ENCODE measurements around the gene ACTRT2.

Gene ACTRT2

GRCh38 chr1:3052501-3052900, 31.2 kb downstream of the ACTRT2 start:
- TF ChIP-seq TSHZ2 (CRISPR knock-in tag; IDR thresholded peaks at IDR 0.05): no peak
- no peak for TF ChIP-seq PPARA (CRISPR knock-in tag; IDR thresholded peaks at IDR 0.05; ENCODE audit: borderline replicate concordance)

GRCh38 chr1:3053366-3053980, 32.2 kb downstream of the ACTRT2 start:
- TF ChIP-seq, protein P1, sequence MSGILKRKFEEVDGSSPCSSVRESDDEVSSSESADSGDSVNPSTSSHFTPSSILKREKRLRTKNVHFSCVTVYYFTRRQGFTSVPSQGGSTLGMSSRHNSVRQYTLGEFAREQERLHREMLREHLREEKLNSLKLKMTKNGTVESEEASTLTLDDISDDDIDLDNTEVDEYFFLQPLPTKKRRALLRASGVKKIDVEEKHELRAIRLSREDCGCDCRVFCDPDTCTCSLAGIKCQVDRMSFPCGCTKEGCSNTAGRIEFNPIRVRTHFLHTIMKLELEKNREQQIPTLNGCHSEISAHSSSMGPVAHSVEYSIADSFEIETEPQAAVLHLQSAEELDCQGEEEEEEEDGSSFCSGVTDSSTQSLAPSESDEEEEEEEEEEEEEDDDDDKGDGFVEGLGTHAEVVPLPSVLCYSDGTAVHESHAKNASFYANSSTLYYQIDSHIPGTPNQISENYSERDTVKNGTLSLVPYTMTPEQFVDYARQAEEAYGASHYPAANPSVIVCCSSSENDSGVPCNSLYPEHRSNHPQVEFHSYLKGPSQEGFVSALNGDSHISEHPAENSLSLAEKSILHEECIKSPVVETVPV (CRISPR knock-in tag; IDR thresholded peaks at IDR 0.05): no peak
- TF ChIP-seq CSDC2 (CRISPR knock-in tag; IDR thresholded peaks at IDR 0.05) (no peak), ZNF565 (CRISPR knock-in tag; conservative IDR thresholded peaks at IDR 0.05; ENCODE audit: low read depth) (no peak), PPARA (CRISPR knock-in tag; IDR thresholded peaks at IDR 0.05; ENCODE audit: borderline replicate concordance) (no peak), TSHZ2 (CRISPR knock-in tag; IDR thresholded peaks at IDR 0.05) (no peak)
- TF ChIP-seq, protein P2, sequence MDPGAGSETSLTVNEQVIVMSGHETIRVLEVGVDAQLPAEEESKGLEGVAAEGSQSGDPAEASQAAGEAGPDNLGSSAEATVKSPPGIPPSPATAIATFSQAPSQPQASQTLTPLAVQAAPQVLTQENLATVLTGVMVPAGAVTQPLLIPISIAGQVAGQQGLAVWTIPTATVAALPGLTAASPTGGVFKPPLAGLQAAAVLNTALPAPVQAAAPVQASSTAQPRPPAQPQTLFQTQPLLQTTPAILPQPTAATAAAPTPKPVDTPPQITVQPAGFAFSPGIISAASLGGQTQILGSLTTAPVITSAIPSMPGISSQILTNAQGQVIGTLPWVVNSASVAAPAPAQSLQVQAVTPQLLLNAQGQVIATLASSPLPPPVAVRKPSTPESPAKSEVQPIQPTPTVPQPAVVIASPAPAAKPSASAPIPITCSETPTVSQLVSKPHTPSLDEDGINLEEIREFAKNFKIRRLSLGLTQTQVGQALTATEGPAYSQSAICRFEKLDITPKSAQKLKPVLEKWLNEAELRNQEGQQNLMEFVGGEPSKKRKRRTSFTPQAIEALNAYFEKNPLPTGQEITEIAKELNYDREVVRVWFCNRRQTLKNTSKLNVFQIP (CRISPR knock-in tag; IDR thresholded peaks at IDR 0.05; ENCODE audit: borderline replicate concordance, low read depth): no peak
- no peak for ATAC-seq

More at GRCh38 chr1:3052501-3052900, 31.2 kb downstream of the ACTRT2 start:
- ATAC-seq: no peak

DNA sequence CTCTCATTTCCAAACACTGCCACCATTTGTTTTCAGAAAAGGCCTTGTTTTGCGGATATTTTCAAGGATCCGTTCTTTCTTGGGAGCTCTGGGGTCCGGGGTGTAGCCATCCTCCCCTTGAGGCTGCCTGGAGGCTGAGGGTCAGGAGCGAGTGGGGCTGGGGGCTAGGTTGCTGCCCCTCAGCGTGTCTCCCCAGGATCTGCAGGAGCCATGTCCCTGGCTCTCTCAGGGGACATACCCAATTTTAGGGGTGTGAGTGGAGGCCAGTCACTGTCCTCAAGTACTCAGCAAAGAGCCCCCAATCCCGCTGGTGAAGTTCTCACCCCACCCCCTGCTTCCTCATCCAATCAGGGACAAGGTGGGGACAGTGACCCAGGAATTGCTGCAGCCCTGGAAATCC, 32.7 kb downstream of the ACTRT2 start:
- TF ChIP-seq SNAI2 (CRISPR knock-in tag; IDR thresholded peaks at IDR 0.05): no peak
- TF ChIP-seq ZFP30 (CRISPR knock-in tag; IDR thresholded peaks at IDR 0.05): no peak
- no peak for TF ChIP-seq TOX (CRISPR knock-in tag; IDR thresholded peaks at IDR 0.05; ENCODE audit: borderline replicate concordance)
- TF ChIP-seq ZNF565 (CRISPR knock-in tag; conservative IDR thresholded peaks at IDR 0.05; ENCODE audit: low read depth): no peak
- no peak for TF ChIP-seq RARB (CRISPR knock-in tag; IDR thresholded peaks at IDR 0.05)
- no peak for TF ChIP-seq ZFP3 (CRISPR knock-in tag; IDR thresholded peaks at IDR 0.05)
- ATAC-seq: no peak

GRCh38 chr1:3054474-3054873, 33.2 kb downstream of the ACTRT2 start:
- ATAC-seq: no peak
- no peak for TF ChIP-seq ZNF8 (CRISPR knock-in tag; IDR thresholded peaks at IDR 0.05)
- no peak for TF ChIP-seq BACH2 (CRISPR knock-in tag; IDR thresholded peaks at IDR 0.05; ENCODE audit: borderline replicate concordance)
- no peak for TF ChIP-seq ZFP3 (CRISPR knock-in tag; IDR thresholded peaks at IDR 0.05)
- no peak for TF ChIP-seq PPARA (CRISPR knock-in tag; IDR thresholded peaks at IDR 0.05; ENCODE audit: borderline replicate concordance)
- TF ChIP-seq, protein P1 (CRISPR knock-in tag; IDR thresholded peaks at IDR 0.05): no peak

- ATAC-seq: no peak
- TF ChIP-seq ZC3H10 (CRISPR knock-in tag; IDR thresholded peaks at IDR 0.05): no peak
- no peak for TF ChIP-seq ZNF565 (CRISPR knock-in tag; conservative IDR thresholded peaks at IDR 0.05; ENCODE audit: low read depth)
- TF ChIP-seq CREB5 (CRISPR knock-in tag; IDR thresholded peaks at IDR 0.05; ENCODE audit: low read depth): no peak
- TF ChIP-seq RARB (CRISPR knock-in tag; IDR thresholded peaks at IDR 0.05): no peak
- no peak for TF ChIP-seq OSR1 (CRISPR knock-in tag; IDR thresholded peaks at IDR 0.05)
- no peak for TF ChIP-seq TOX (CRISPR knock-in tag; IDR thresholded peaks at IDR 0.05; ENCODE audit: borderline replicate concordance)
- TF ChIP-seq BACH2 (CRISPR knock-in tag; IDR thresholded peaks at IDR 0.05; ENCODE audit: borderline replicate concordance): no peak
- no peak for TF ChIP-seq ARNTL (CRISPR knock-in tag; IDR thresholded peaks at IDR 0.05; ENCODE audit: borderline replicate concordance, low read depth)
- TF ChIP-seq PPARA (CRISPR knock-in tag; IDR thresholded peaks at IDR 0.05; ENCODE audit: borderline replicate concordance): no peak
- no peak for TF ChIP-seq ZNF70 (CRISPR knock-in tag; IDR thresholded peaks at IDR 0.05)
- TF ChIP-seq ISL1 (CRISPR knock-in tag; IDR thresholded peaks at IDR 0.05): no peak
- TF ChIP-seq CSDC2 (CRISPR knock-in tag; IDR thresholded peaks at IDR 0.05): no peak
- no peak for TF ChIP-seq ESRRG (CRISPR knock-in tag; IDR thresholded peaks at IDR 0.05)
These were observed 33.8 kb downstream of the ACTRT2 start for GRCh38 chr1:3055051-3055450.

Measured in SK-N-SH treated with all-trans-retinoic acid at 6 μM for 48 hours (cell line).